HFF-Myc (cell line): ENCODE measurements around the gene MANSC1.

Experiments
- DNase-seq: peaks from one replicate; pipeline ENCODE4 v3.0.0-alpha.2; 2011; ENCODE audit warnings: low read depth; ENCODE audit errors: extremely low read depth
- H3K4me3 ChIP-seq: replicated peaks from 2 replicates; pipeline ENCODE4 v1.5.1; 2011; ENCODE audit warnings: low read depth, mild to moderate bottlenecking, control low read depth, low read length
- CTCF ChIP-seq: IDR thresholded peaks from 2 replicates; pipeline ENCODE4 v1.5.1; 2012; ENCODE audit warnings: mild to moderate bottlenecking, low read depth, low read length, control low read depth; ENCODE audit errors: missing control alignments

MANSC1 gene

GRCh38 chr12:12301122-12301521, 48.9 kb downstream of the MANSC1 start:
- no peak overlapping the region for H3K4me3 ChIP-seq
- TF ChIP-seq CTCF, result no peak
- no peak for DNase-seq

GRCh38 chr12:12297201-12297830, 52.7 kb downstream of the MANSC1 start:
- no peak for TF ChIP-seq CTCF
- H3K4me3 ChIP-seq, result no peak overlapping the region
- no peak for DNase-seq

- no peak for TF ChIP-seq CTCF
- no peak for DNase-seq
- H3K4me3 ChIP-seq, result no peak overlapping the region
Measured at GRCh38 chr12:12294215-12295005, 55.6 kb downstream of the MANSC1 start.

GRCh38 chr12:12290206-12290605, 59.8 kb downstream of the MANSC1 start:
- TF ChIP-seq CTCF, result no peak
- H3K4me3 ChIP-seq, result no peak overlapping the region
- DNase-seq, result no peak

- DNase-seq, result no peak
- no peak overlapping the region for H3K4me3 ChIP-seq
- no peak for TF ChIP-seq CTCF
Measured at GRCh38 chr12:12286441-12286840, 63.6 kb downstream of the MANSC1 start.

- no peak overlapping the region for H3K4me3 ChIP-seq
- no peak for DNase-seq
- TF ChIP-seq CTCF, result no peak
Measured at GRCh38 chr12:12282761-12283425, 67.1 kb downstream of the MANSC1 start.
